Erythroblast (primary cell): Measurements from ENCODE around the gene MAST4.

Experiments used
- GATA1 ChIP-seq: IDR thresholded peaks from 2 replicates; pipeline ENCODE4 v1.6.1; 2011; ENCODE audit warnings: low read depth, mild to moderate bottlenecking, control low read depth, low read length, moderate library complexity
- POLR2A ChIP-seq: IDR thresholded peaks from 2 replicates; pipeline ENCODE4 v1.6.1; 2011; ENCODE audit warnings: mild to moderate bottlenecking, low read length

GRCh38 chr5:66927140-66927539, 330.9 kb downstream of the MAST4 start:
- TF ChIP-seq POLR2A (no peak), GATA1 (no peak)
